Colonic mucosa (tissue), 4 donors: ENCODE data around the gene CPE. TPM values are rescaled to one million over a fixed set of nuclear protein-coding genes. Genes with fewer than 3 reads are reported as not detected.

ENCODE experiments used
- DNase-seq: peaks from one replicate; pipeline ENCODE4 v3.0.0-alpha.2; 2020
- H3K27ac ChIP-seq: fragments of 200-600 bp; one replicate; pipeline ENCODE4 v1.8.0; 2021
- H3K27me3 ChIP-seq: fragments of 200-600 bp; one replicate; pipeline ENCODE4 v1.8.0; 2021
- H3K36me3 ChIP-seq: fragments of 200-600 bp; one replicate; pipeline ENCODE4 v1.8.0; 2021
- H3K4me1 ChIP-seq: fragments of 200-600 bp; one replicate; pipeline ENCODE4 v1.8.0; 2021; ENCODE audit warnings: mild to moderate bottlenecking
- H3K4me3 ChIP-seq: fragments of 200-600 bp; one replicate; pipeline ENCODE4 v1.8.0; 2021
- H3K9ac ChIP-seq, 2 donors: one replicate each; pipeline ENCODE4 v1.7.0; 2013; ENCODE audit warnings: control low read depth in 2 of 2, low read depth in 2 of 2, low read length in 2 of 2
- H3K9me3 ChIP-seq: fragments of 200-600 bp; one replicate; pipeline ENCODE4 v1.8.0; 2021
- intact Hi-C: fragments of 100-400 bp; cut with DNase I; formaldehyde crosslinking; loops from one replicate; pipeline ENCODE4 v1.14.1; 2022
- microRNA-seq: library from miRNA; unstranded; fragments of <30 nt; microRNA quantifications from one replicate; pipeline ENCODE4, GENCODE V29; 2019
- total RNA-seq, 2 donors: library from RNA; stranded (reverse); fragmentation: NEBNext Ultra II Directional in 1 of 2; extraction: Animal tissue kit (Norgen Biotek cat#: 25700) in 1 of 2; gene quantifications; one replicate each; pipeline ENCODE4 v1.2.1, GENCODE V29; 2021
- TF ChIP-seq, protein P1 (sequence below): fragments of 200-600 bp; IDR thresholded peaks from one replicate; pipeline ENCODE4 v1.8.0; 2022; ENCODE audit warnings: antibody characterized with exemption, mild to moderate bottlenecking
- donor health status: healthy.
- donor health status: DM: no; HTN: no; CAD: no.
- donor health status: DM: no; HTN: no; CAD: no.

Gene CPE
- total RNA-seq, 2 donors from 2014 or later: 13.8 to 49.6 TPM

DNA sequence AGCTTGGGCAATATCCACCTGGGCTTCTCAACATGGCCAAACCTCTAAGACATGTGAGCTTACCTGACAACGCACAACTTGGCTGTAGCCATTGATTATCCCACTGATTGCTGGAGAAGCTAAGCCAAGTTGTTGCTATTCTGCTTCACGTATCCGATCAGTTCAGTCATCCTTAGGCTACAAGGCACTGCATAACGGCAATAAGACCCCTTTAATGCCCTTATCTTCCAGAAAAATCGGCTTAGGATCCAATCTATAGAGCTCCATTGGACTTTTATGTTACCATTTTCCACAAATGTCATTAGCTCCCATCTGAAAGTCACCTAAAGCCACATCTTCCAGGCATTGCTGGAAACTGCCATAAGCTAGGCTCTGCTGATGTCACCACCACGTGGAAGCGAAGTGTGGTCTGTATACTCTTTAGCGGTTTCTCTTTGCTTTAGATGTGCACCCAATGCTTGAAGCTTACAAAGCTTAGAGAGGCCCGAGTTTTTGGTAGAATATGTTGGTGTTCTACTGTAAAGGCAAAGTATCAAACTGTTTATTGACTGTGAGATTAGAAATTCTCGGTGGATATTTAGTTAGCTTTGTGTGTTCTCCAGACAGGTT, 163.1 kb downstream of the CPE start:
- H3K9ac ChIP-seq: no peak overlapping the region
- no peak overlapping the region for H3K4me3 ChIP-seq
- no peaks in the 10 kb centered on the region for H3K4me1 ChIP-seq
- TF ChIP-seq, protein P1, sequence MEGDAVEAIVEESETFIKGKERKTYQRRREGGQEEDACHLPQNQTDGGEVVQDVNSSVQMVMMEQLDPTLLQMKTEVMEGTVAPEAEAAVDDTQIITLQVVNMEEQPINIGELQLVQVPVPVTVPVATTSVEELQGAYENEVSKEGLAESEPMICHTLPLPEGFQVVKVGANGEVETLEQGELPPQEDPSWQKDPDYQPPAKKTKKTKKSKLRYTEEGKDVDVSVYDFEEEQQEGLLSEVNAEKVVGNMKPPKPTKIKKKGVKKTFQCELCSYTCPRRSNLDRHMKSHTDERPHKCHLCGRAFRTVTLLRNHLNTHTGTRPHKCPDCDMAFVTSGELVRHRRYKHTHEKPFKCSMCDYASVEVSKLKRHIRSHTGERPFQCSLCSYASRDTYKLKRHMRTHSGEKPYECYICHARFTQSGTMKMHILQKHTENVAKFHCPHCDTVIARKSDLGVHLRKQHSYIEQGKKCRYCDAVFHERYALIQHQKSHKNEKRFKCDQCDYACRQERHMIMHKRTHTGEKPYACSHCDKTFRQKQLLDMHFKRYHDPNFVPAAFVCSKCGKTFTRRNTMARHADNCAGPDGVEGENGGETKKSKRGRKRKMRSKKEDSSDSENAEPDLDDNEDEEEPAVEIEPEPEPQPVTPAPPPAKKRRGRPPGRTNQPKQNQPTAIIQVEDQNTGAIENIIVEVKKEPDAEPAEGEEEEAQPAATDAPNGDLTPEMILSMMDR: no peak
- intact Hi-C loops: no loop called here
- no peaks in the 10 kb centered on the region for H3K9me3 ChIP-seq
- no peaks in the 10 kb centered on the region for H3K36me3 ChIP-seq
- no peaks in the 10 kb centered on the region for H3K27me3 ChIP-seq
- no peak for DNase-seq
- no peak overlapping the region for H3K27ac ChIP-seq

DNA sequence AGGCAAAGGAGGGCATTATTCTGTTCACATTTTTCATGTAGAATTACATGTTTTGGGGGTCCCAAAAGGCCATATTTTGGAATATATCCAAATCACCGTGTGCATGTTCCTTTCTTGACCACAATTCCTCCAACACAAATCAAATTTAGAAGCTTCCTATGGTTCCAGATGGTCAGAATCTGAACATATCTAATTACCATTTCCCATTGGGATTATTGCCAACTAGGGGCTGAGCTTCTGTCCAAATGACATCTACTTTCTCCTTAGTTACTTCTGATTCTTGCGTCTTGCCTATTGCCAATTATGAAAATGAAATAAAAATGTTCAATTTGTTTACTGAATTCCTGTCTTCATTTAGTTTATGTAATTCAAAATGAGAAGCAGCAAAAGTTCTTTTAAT, 163.7 kb downstream of the CPE start:
- Histone ChIP-seq H3K27me3 (no peaks in the 10 kb centered on the region), H3K27ac (no peak overlapping the region), H3K9ac (no peak overlapping the region), H3K4me1 (no peaks in the 10 kb centered on the region), H3K36me3 (no peaks in the 10 kb centered on the region), H3K4me3 (no peak overlapping the region), H3K9me3 (no peaks in the 10 kb centered on the region)
- DNase-seq: no peak
- TF ChIP-seq, protein P1: no peak
- intact Hi-C loops: no loop called here

Small RNAs within 50 kb of the gene (microRNA-seq; reads per million reads assigned to microRNA genes)
- not detected for gene MIR578

Other genes with a start within 250 kb of the CPE start
- gene KLHL2, start 171.4 kb upstream of the CPE start, total RNA-seq: 10 to 100 TPM in 1 of 2 donors, 1 to 10 TPM in 1; 8.6 to 11.1 TPM
- gene MSMO1, start 51.3 kb upstream of the CPE start, total RNA-seq: 100 to 1,000 TPM in 1 of 2 donors, 10 to 100 TPM in 1; 51.7 to 290 TPM